RPMI7951 (cell line): ENCODE results near the gene IL4I1. TPM values are rescaled to one million over a fixed set of nuclear protein-coding genes. Genes with fewer than 3 reads are reported as not detected.
"Not testable (repeated sequence)": the region's sequence is repeated elsewhere in the genome, so short reads cannot be mapped to it uniquely, and the experiment has no call there.

Experiments used
- DNase-seq: peaks from one replicate; pipeline ENCODE4 v3.0.0-alpha.2; 2012; ENCODE audit warnings: low read depth
- total RNA-seq: library from RNA; depleted of rRNA; stranded (reverse); fragments of >200 nt; shearing (Covaris generic); gene quantifications from 2 replicates; pipeline ENCODE4 v1.2.3, GENCODE V29; 2014; rRNA removed

Gene IL4I1
- total RNA-seq = 0.39 and 1.3 TPM in 2 replicates

GRCh38 chr19:49896863-49897621 is at the start of gene IL4I1:
IL4I1 (minus strand) TSS chr19:49896887; CDS start chr19:49896160, 727 bp downstream.
- peak; percentile 55 for DNase-seq

GRCh38 chr19:49946415-49946814 is 49.7 kb upstream of the IL4I1 start:
- DNase-seq = no peak

- not testable (repeated sequence) for DNase-seq
Measured at GRCh38 chr19:49944567-49944966, 47.9 kb upstream of the IL4I1 start.

GRCh38 chr19:49940482-49940791 is 43.8 kb upstream of the IL4I1 start:
- no peak for DNase-seq

GRCh38 chr19:49939721-49940481 is 43.2 kb upstream of the IL4I1 start:
- DNase-seq = no peak

- no peak for DNase-seq
Measured at GRCh38 chr19:49938662-49939061, 42.0 kb upstream of the IL4I1 start.

- peak; percentile 70 for DNase-seq
Measured at GRCh38 chr19:49937750-49938381, 41.2 kb upstream of the IL4I1 start.

- DNase-seq = no peak
Measured at GRCh38 chr19:49936549-49936948, 39.9 kb upstream of the IL4I1 start.

GRCh38 chr19:49933643-49934042 is 37.0 kb upstream of the IL4I1 start:
- DNase-seq = no peak

- DNase-seq = no peak
Measured at GRCh38 chr19:49932731-49933131, 36.0 kb upstream of the IL4I1 start.

- DNase-seq = no peak
Measured at GRCh38 chr19:49932041-49932451, 35.4 kb upstream of the IL4I1 start.

GRCh38 chr19:49931293-49932040 is 34.8 kb upstream of the IL4I1 start:
- DNase-seq = no peak

- no peak for DNase-seq
Measured at GRCh38 chr19:49930483-49931011, 33.9 kb upstream of the IL4I1 start.

GRCh38 chr19:49929611-49930482 is 33.2 kb upstream of the IL4I1 start:
- peak; percentile 93 for DNase-seq

GRCh38 chr19:49929121-49929610 is 32.5 kb upstream of the IL4I1 start, which contains the start of the genes ATF5 and NUP62:
ATF5 (plus strand) TSS chr19:49929205; CDS start chr19:49930851, 1,646 bp downstream.
NUP62 (minus strand) TSS chr19:49929504; CDS start chr19:49909807, 19,697 bp downstream.
- peak; percentile 85 for DNase-seq

GRCh38 chr19:49927526-49928264 is 31.0 kb upstream of the IL4I1 start:
- no peak for DNase-seq

- DNase-seq = no peak
Measured at GRCh38 chr19:49926515-49926914, 29.8 kb upstream of the IL4I1 start.

- DNase-seq = no peak
Measured at GRCh38 chr19:49925486-49925885, 28.8 kb upstream of the IL4I1 start.

GRCh38 chr19:49924881-49925210 is 28.2 kb upstream of the IL4I1 start:
- DNase-seq = not testable (repeated sequence)
